ENCODE measurements around the gene ACACB.

The ACACB gene

DNA sequence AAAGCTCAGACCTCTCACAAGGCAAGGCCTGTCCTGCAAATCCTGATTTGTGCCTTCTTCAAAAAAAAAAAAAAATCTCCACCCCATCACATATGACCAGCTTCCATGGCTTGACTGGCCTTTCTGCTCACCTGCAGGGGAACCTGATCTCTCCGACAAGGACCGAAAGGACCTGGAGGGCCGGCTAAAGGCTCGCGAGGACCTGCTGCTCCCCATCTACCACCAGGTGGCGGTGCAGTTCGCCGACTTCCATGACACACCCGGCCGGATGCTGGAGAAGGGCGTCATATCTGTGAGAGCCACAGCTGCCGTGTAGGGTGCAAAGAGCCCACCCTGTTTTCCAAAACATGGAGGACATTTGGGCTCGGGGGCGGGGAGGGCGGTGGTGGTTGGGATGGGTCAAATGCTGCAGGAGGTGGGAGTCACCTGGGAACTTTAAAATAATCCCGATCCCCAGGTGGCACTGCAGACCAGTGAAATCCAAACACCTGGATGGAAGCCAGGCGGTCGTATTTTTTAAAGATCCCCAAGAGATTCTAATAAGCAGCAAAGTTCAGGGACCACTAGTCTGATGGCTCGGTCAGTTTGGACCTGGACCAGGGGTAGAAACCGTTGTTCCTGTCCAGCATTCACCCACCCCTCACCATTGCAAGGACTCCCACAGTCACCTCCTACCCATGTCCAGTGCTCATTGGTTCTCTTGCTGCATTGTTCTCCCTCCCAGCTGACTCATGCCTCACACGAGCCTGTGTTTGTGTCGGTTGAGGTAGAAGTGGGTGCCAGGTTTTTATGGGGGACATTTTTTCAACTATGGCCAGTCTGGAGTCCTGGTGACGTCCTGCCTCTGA, 147.9 kb downstream of the ACACB start:
- Histone ChIP-seq H3K27ac (ENCODE audit: low read depth, low read length) (peak overlapping the region; percentile 23), H3K9ac (ENCODE audit: low read length in 5 of 5) (no peak overlapping the region), H3K9me3 (ENCODE audit: control insufficient read depth in 5 of 5, low read length in 5 of 5) (no peaks in the 10 kb centered on the region), H3K36me3 (ENCODE audit: control insufficient read depth in 5 of 5, insufficient read depth in 5 of 5, low read length in 5 of 5) (peaks cover 17 to 96% (median 91%) of the 10 kb centered on the region in 5 donors), H3K4me1 (ENCODE audit: control insufficient read depth in 5 of 5, insufficient read depth in 5 of 5, low read length in 5 of 5) (peaks cover 0 to 10% (median 6%) of the 10 kb centered on the region in 5 donors), H3K4me3 (ENCODE audit: low read depth in 1 of 5, low read length in 5 of 5) (no peak overlapping the region), H3K27me3 (ENCODE audit: control insufficient read depth in 5 of 5, insufficient read depth in 4 of 5, low read length in 5 of 5) (no peaks in the 10 kb centered on the region)

DNA sequence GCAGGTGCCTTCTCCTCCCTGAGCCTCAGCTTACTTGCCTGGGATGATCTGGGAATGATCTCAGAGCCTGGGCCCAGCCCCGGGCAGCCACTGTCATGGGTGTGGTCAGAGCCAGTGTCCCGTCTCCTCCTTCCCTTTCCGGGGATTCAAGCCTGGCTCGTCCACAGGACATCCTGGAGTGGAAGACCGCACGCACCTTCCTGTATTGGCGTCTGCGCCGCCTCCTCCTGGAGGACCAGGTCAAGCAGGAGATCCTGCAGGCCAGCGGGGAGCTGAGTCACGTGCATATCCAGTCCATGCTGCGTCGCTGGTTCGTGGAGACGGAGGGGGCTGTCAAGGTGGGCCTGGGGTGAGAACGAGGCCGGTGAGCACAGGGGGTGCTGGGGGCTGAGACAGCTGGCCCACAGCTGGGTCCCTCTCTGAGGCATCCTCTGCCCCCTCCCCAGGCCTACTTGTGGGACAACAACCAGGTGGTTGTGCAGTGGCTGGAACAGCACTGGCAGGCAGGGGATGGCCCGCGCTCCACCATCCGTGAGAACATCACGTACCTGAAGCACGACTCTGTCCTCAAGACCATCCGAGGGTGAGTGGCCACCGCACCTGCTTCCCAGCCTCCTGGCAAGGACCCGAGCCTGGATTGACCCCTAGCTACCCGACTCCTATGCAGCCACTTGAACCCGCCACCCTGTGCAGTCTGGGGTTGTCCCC, 148.7 kb downstream of the ACACB start:
- Histone ChIP-seq H3K27me3 (ENCODE audit: control insufficient read depth in 5 of 5, insufficient read depth in 4 of 5, low read length in 5 of 5) (no peaks in the 10 kb centered on the region), H3K9me3 (ENCODE audit: control insufficient read depth in 5 of 5, low read length in 5 of 5) (peaks cover 0 to 2% (median 0%) of the 10 kb centered on the region in 5 donors), H3K4me3 (ENCODE audit: low read depth in 1 of 5, low read length in 5 of 5) (no peak overlapping the region), H3K27ac (ENCODE audit: low read depth, low read length) (peak overlapping the region; percentile 23), H3K36me3 (ENCODE audit: control insufficient read depth in 5 of 5, insufficient read depth in 5 of 5, low read length in 5 of 5) (peaks cover 18 to 91% (median 83%) of the 10 kb centered on the region in 5 donors), H3K4me1 (ENCODE audit: control insufficient read depth in 5 of 5, insufficient read depth in 5 of 5, low read length in 5 of 5) (peaks cover 0 to 10% (median 6%) of the 10 kb centered on the region in 5 donors), H3K9ac (ENCODE audit: low read length in 5 of 5) (no peak overlapping the region)

DNA sequence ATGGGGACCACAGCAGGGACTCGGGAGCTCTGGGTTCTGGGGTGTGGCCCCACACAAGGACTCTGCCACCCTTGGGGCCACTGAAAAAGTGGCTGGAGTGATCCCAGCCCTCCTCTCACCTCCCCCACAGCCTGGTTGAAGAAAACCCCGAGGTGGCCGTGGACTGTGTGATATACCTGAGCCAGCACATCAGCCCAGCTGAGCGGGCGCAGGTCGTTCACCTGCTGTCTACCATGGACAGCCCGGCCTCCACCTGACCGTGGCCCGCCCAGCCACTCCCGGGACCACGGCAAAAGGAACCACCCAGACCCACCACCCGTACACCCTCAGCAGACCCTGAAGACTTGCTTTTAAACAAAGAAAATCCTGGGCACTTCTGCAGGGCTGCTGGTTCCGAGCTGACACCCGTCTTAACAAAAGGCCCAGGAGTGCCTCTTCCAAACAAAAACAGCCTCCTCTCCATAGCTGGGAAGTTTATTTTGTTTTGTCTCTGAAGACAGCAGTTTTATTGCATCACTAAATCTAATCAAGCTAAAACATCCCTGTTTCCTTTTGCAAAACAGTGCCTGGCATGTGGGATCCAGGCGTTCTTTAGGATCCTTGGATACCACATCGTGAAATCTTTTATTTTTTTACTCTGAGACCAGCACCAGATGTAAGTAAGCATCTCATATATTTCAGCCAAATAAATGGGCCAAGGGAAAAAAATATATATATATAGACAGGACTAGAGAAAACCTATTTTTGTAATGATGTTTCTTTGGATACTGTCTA, 149.9 kb downstream of the ACACB start:
- Histone ChIP-seq H3K36me3 (ENCODE audit: control insufficient read depth in 5 of 5, insufficient read depth in 5 of 5, low read length in 5 of 5) (peaks cover 10 to 79% (median 76%) of the 10 kb centered on the region in 5 donors), H3K4me3 (ENCODE audit: low read depth in 1 of 5, low read length in 5 of 5) (no peak overlapping the region), H3K4me1 (ENCODE audit: control insufficient read depth in 5 of 5, insufficient read depth in 5 of 5, low read length in 5 of 5) (peaks cover 0 to 10% (median 6%) of the 10 kb centered on the region in 5 donors), H3K9me3 (ENCODE audit: control insufficient read depth in 5 of 5, low read length in 5 of 5) (peaks cover 0 to 5% (median 3%) of the 10 kb centered on the region in 5 donors), H3K27me3 (ENCODE audit: control insufficient read depth in 5 of 5, insufficient read depth in 4 of 5, low read length in 5 of 5) (no peaks in the 10 kb centered on the region), H3K27ac (ENCODE audit: low read depth, low read length) (no peak overlapping the region), H3K9ac (ENCODE audit: low read length in 5 of 5) (no peak overlapping the region)

DNA sequence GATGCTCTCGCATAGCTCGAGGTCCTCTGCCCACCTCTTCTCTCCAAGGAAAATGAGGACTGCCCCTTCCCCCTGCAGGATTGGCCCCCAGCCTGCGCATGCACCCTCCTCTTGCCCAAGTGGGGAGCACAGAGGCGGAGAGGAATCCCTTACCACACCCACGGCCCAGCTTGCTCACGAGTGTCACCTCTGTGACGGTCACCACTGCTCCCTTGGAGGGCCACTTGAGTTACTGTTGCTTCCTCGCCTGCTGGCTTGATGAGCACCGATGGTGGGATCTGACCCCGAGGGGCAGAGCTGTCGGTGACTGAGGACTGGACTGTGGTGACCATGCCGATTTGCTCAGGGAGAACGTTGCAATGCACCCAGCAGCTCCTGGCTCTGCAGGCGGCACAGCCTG, 151.0 kb downstream of the ACACB start:
- Histone ChIP-seq H3K9ac (ENCODE audit: low read length in 5 of 5) (no peak overlapping the region), H3K4me3 (ENCODE audit: low read depth in 1 of 5, low read length in 5 of 5) (no peak overlapping the region), H3K9me3 (ENCODE audit: control insufficient read depth in 5 of 5, low read length in 5 of 5) (peaks cover 0 to 5% (median 3%) of the 10 kb centered on the region in 5 donors), H3K4me1 (ENCODE audit: control insufficient read depth in 5 of 5, insufficient read depth in 5 of 5, low read length in 5 of 5) (peaks cover 0 to 10% (median 6%) of the 10 kb centered on the region in 5 donors), H3K27me3 (ENCODE audit: control insufficient read depth in 5 of 5, insufficient read depth in 4 of 5, low read length in 5 of 5) (no peaks in the 10 kb centered on the region), H3K36me3 (ENCODE audit: control insufficient read depth in 5 of 5, insufficient read depth in 5 of 5, low read length in 5 of 5) (peaks cover 10 to 71% (median 67%) of the 10 kb centered on the region in 5 donors), H3K27ac (ENCODE audit: low read depth, low read length) (no peak overlapping the region)

DNA sequence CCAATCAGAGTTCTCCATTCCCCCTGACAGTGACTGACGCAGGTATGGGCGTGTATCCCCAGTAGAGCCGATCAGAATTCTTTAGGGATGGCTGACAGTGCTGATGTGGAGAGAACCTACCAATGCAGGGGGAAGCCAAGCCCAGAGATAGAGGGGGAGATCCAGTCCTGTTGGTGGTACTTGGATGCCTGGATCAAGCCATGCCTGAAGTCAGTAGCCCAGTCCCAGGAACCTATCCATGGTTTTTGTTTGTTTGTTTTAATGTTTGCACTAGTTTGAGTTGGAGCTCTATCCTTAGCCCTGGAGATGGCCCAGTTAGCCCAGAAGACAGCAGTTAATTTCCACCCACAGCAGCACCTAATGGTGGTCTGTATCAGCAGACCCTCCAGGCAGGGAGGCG, 152.5 kb downstream of the ACACB start:
- H3K36me3 ChIP-seq (ENCODE audit: control insufficient read depth in 5 of 5, insufficient read depth in 5 of 5, low read length in 5 of 5), result peaks cover 5 to 61% (median 56%) of the 10 kb centered on the region in 5 donors
- no peak overlapping the region for H3K9ac ChIP-seq (ENCODE audit: low read length in 5 of 5)
- peaks cover 0 to 5% (median 3%) of the 10 kb centered on the region in 5 donors for H3K9me3 ChIP-seq (ENCODE audit: control insufficient read depth in 5 of 5, low read length in 5 of 5)
- H3K27me3 ChIP-seq (ENCODE audit: control insufficient read depth in 5 of 5, insufficient read depth in 4 of 5, low read length in 5 of 5), result no peaks in the 10 kb centered on the region
- peaks cover 0 to 10% (median 6%) of the 10 kb centered on the region in 5 donors for H3K4me1 ChIP-seq (ENCODE audit: control insufficient read depth in 5 of 5, insufficient read depth in 5 of 5, low read length in 5 of 5)
- no peak overlapping the region for H3K27ac ChIP-seq (ENCODE audit: low read depth, low read length)
- no peak overlapping the region for H3K4me3 ChIP-seq (ENCODE audit: low read depth in 1 of 5, low read length in 5 of 5)

DNA sequence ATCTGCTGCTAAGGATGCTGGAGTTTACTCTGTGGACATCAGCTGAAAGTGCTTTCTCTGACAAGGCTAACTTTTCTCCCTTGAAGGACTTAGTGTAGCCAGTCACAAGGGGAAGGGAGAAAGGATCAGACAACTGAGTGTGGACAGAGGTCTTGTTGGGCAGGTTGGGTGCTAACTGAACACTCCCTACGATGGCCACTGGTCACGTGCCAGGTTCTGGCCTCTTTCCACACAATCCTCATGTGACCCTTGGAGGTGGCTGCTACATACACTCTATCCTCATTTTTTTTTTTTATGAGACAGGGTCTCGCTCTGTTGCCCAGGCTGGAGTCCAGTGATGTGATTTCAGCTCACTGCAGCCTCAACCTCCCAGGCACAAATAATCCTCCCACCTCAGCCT, 153.0 kb downstream of the ACACB start:
- Histone ChIP-seq H3K4me3 (ENCODE audit: low read depth in 1 of 5, low read length in 5 of 5) (no peak overlapping the region), H3K9ac (ENCODE audit: low read length in 5 of 5) (no peak overlapping the region), H3K27ac (ENCODE audit: low read depth, low read length) (no peak overlapping the region), H3K27me3 (ENCODE audit: control insufficient read depth in 5 of 5, insufficient read depth in 4 of 5, low read length in 5 of 5) (no peaks in the 10 kb centered on the region), H3K36me3 (ENCODE audit: control insufficient read depth in 5 of 5, insufficient read depth in 5 of 5, low read length in 5 of 5) (peaks cover 5 to 55% (median 50%) of the 10 kb centered on the region in 5 donors), H3K4me1 (ENCODE audit: control insufficient read depth in 5 of 5, insufficient read depth in 5 of 5, low read length in 5 of 5) (peaks cover 0 to 7% (median 4%) of the 10 kb centered on the region in 5 donors), H3K9me3 (ENCODE audit: control insufficient read depth in 5 of 5, low read length in 5 of 5) (peaks cover 0 to 5% (median 3%) of the 10 kb centered on the region in 5 donors)

DNA sequence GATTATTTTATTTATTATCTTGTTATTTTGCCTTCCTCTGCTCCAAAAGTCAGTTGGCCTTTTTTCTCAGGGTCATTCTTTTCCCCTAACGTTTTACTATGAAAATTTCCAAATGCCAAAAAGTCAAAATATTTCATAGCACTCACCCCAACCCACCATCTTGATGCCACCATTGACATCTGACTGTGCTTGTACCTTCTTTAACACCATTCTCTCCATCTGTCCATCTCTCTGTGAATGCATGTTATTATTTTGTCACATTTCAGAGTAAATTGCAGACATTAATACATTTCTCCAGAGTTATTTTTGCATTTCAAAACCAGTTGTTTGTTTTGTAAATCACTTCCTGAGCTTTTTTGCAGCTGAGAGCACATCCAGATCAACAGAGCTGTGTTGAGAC, 154.1 kb downstream of the ACACB start:
- H3K4me1 ChIP-seq (ENCODE audit: control insufficient read depth in 5 of 5, insufficient read depth in 5 of 5, low read length in 5 of 5), result no peaks in the 10 kb centered on the region
- H3K36me3 ChIP-seq (ENCODE audit: control insufficient read depth in 5 of 5, insufficient read depth in 5 of 5, low read length in 5 of 5), result peaks cover 5 to 45% (median 40%) of the 10 kb centered on the region in 5 donors
- H3K27me3 ChIP-seq (ENCODE audit: control insufficient read depth in 5 of 5, insufficient read depth in 4 of 5, low read length in 5 of 5), result no peaks in the 10 kb centered on the region
- H3K9me3 ChIP-seq (ENCODE audit: control insufficient read depth in 5 of 5, low read length in 5 of 5), result peaks cover 0 to 5% (median 3%) of the 10 kb centered on the region in 5 donors
- no peak overlapping the region for H3K9ac ChIP-seq (ENCODE audit: low read length in 5 of 5)
- no peak overlapping the region for H3K4me3 ChIP-seq (ENCODE audit: low read depth in 1 of 5, low read length in 5 of 5)
- no peak overlapping the region for H3K27ac ChIP-seq (ENCODE audit: low read depth, low read length)

DNA sequence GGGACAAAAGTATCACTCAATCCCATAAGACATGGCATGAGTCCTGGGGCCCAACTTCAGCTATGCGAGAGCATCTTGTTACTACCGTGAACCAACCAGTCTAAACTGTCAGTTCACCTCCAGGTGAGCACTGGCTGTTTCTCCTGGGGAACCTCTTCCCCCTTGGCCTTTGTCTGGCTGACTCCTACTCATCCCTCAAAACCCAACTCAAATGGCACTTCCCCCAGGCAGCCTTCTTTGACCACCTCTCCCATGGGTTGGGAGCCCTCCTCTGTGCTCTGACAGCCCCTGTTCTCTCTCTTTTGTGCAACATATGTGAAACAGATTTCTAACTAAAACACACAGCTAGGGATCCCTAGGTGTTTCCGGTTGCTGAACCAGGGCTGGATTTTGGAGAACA, 155.0 kb downstream of the ACACB start:
- Histone ChIP-seq H3K27ac (ENCODE audit: low read depth, low read length) (no peak overlapping the region), H3K4me1 (ENCODE audit: control insufficient read depth in 5 of 5, insufficient read depth in 5 of 5, low read length in 5 of 5) (no peaks in the 10 kb centered on the region), H3K27me3 (ENCODE audit: control insufficient read depth in 5 of 5, insufficient read depth in 4 of 5, low read length in 5 of 5) (no peaks in the 10 kb centered on the region), H3K4me3 (ENCODE audit: low read depth in 1 of 5, low read length in 5 of 5) (no peak overlapping the region), H3K36me3 (ENCODE audit: control insufficient read depth in 5 of 5, insufficient read depth in 5 of 5, low read length in 5 of 5) (peaks cover 4 to 35% (median 31%) of the 10 kb centered on the region in 5 donors), H3K9ac (ENCODE audit: low read length in 5 of 5) (no peak overlapping the region), H3K9me3 (ENCODE audit: control insufficient read depth in 5 of 5, low read length in 5 of 5) (peaks cover 0 to 5% (median 3%) of the 10 kb centered on the region in 5 donors)

DNA sequence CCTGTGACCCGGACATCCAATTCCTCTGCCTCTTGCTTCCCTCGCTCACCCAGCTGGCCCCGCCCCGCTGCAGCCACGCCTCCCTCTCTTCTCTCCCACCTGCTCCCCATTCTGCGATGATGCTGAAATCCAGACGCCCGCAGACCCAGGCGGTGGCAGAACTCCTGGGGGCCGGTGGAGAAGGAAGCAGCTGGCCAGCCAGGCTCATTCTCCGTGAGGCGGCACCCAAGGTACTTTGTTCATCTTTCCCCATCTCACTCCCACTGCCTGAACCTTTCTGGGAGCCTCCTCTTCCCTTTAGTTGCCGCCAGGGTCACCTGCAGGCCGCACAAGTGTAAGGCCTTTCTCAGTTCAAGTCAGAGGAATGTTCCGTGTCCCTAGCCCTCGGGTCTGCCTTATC, 157.0 kb downstream of the ACACB start:
- Histone ChIP-seq H3K36me3 (ENCODE audit: control insufficient read depth in 5 of 5, insufficient read depth in 5 of 5, low read length in 5 of 5) (peaks cover 2 to 16% (median 11%) of the 10 kb centered on the region in 5 donors), H3K27me3 (ENCODE audit: control insufficient read depth in 5 of 5, insufficient read depth in 4 of 5, low read length in 5 of 5) (no peaks in the 10 kb centered on the region), H3K4me1 (ENCODE audit: control insufficient read depth in 5 of 5, insufficient read depth in 5 of 5, low read length in 5 of 5) (peaks cover 0 to 10% (median 0%) of the 10 kb centered on the region in 5 donors), H3K9me3 (ENCODE audit: control insufficient read depth in 5 of 5, low read length in 5 of 5) (peaks cover 0 to 5% (median 3%) of the 10 kb centered on the region in 5 donors), H3K27ac (ENCODE audit: low read depth, low read length) (no peak overlapping the region), H3K9ac (ENCODE audit: low read length in 5 of 5) (no peak overlapping the region), H3K4me3 (ENCODE audit: low read depth in 1 of 5, low read length in 5 of 5) (no peak overlapping the region)
